NCI-H2081 (cell line): ENCODE data around the gene FKBP2.

Experiments used
- DNase-seq, 2 experiments: peaks; one replicate each; lab custom pipeline; 2025; lab: John Stamatoyannopoulos, UW

The FKBP2 gene

DNA sequence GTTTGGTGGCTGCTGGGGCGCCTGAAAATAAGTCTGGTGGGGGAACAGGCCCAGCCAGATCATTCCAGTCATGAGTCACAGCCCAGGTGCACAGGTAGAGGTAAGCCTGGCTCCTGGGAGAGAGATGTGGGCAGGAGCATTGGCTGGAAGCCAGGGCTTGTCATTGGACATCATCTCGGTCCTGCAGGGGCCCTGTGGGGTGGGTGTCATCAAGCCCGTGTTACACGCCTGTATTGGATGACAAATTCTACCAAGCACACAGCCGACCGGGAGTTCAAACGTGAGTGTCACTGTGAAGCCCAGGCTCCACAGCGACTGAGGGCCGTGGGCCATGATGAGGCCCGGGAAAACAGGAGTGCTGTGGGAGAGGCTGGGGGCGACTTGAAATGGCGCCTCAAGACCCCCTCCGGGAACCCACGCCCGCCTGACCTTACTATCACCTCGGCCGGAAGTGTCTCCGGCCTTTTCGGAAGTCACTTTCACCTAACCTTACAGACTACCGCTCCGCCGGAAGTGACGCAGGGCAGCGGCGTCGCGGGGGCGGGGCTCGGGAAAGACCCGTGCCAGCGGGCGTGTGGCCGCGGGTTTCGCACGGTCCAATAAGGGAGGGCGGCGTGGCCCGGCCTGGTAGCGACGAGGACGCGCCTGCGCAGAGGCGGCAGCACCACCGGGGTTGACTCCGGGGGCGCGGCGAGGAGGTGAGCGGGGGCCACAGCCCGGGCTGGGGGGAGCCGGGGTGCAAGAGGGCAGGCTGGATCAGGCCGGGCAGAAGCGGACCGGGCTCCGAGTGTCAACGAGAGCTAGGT lies at the start of gene FKBP2:
Gene FKBP2, plus strand, starts transcription at position 661 of the 806 bp plus-strand sequence. CDS start 1,293 bp downstream, outside the sequence.
- DNase-seq: peak; percentile 95 to 97

DNA sequence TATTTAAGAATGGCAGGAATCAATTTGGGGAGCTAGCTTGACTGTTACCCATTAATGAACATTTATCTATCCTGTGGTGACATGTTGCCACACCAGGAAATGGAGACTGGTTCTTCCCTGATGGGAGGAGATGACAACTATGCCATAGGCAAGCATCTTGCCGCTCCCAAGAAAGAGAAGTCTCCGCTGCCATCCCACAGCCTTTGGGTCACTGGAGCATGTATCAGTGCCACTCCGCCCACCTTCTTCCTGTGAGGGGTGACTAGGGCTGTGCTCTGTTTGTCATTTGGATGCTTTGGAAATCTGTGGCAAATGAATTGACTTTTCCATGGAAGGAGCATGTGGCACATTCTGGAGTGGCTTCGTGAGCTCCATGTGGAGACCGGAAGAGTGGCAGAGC lies 48.5 kb upstream of the FKBP2 start:
- no peak for DNase-seq

DNA sequence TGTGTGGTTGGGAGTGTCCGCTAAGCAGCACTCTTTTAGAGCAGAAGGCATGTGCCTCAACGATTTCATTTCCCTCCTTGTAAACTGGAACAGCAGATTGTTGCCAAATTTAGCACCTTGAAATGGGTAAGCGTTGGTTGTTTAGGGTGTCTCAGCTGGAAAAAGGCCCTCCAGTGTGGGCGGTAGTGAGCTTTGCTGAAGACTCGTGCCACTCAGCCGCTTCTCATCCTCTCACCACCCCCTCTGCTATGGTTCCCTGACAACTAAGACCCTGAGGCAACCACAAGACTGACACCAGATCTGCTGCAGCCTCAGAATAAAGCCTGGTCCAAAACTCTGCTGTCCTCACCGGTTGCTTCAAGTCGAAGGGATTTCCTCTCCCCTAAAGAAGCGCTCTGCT lies 44.3 kb upstream of the FKBP2 start:
- no peak for DNase-seq

DNA sequence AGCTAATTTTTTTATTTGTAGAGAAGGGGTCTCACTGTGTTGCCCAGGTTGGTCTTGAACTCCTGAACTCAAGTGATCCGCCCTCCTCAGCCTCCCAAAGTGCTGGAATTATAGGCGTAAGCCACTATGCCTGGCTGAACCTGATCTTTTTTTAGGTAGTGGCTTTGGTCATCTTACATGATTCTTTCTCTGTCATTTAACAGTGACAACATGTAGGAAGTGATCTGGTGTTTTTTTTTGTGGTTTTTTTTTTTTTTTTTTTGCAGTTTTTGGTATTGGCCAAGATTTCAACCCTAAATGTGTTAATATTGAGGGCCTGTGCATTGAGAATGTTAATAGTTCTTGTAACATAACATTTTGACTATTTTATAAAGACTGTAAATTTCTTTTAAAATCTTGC lies 42.4 kb upstream of the FKBP2 start:
- DNase-seq: no peak

DNA sequence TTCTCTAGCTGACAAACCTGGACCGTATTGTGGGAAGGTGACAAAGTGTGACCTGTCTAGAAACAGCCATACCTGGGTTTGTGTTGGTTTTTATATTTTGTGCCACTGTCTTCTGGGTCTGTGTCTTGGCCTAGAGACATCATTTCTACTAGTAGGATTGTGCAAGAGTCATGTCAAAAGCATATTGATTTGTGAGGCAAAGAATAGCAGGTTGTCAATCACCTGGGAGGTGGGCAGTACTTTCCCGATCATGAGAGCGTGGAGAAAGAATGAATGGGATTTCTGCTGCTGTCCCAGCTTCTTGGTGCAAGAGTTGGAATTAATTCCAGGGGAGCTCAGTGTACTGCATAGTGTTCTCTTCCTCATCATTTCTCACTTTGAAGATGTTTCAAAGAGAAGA lies 39.4 kb upstream of the FKBP2 start:
- no peak for DNase-seq

DNA sequence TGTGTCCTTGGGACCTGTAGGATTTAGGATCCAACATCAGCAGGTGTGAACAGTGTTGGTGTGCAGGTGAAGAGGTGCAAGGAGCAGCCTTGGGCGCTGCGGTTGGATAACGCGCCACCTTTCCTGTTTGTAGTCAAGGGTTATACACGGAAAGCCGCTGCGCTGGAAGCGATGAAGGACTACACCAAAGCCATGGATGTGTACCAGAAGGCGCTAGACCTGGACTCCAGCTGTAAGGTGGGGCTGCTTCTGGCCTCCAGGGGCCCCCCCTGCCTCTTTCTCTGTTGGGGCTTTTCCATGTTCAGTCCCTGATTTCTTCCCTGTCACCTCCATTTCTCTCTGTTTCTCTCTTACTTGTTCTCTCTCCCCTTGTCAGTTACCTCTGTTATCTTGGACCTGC lies 37.9 kb upstream of the FKBP2 start:
- no peak for DNase-seq

DNA sequence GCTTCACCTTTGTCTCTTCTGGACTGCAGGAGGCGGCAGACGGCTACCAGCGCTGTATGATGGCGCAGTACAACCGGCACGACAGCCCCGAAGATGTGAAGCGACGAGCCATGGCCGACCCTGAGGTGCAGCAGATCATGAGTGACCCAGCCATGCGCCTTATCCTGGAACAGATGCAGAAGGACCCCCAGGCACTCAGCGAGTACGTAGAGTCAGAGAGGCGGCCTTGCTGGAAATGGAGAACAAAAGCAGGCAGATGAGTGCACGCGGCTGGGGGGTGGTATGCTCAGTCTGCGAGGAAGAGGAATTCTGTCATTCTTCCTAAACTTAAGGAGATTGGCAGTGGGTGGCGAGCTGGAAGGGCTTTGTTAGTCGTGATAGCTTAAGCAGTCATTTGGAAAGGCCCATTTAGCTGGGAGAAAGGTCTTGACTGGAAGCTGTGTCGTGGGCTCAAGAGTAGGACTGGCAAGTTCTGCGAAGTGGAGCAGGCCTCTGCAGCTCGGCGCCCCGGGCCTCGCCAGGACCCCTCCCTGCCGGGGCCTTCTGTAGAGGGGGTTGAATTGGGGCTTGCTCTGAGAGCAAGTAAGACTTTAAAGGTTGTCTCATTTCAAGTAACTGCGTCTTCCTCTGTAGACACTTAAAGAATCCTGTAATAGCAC lies 37.3 kb upstream of the FKBP2 start:
- no peak for DNase-seq

DNA sequence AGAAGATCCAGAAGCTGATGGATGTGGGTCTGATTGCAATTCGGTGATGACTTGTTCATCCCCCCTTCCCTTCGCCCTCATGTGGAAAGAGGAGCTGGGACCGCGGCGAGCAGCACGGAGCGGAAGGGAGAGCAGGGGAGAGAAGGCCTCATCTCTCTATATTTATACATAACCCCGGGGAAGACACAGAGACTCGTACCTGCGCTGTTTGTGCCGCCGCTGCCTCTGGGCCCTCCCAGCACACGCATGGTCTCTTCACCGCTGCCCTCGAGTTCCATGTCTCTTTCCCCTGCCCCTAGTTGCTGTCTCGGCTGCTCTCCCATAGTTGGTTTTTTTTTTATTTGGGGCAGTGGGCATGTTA lies 36.8 kb upstream of the FKBP2 start:
- no peak for DNase-seq

DNA sequence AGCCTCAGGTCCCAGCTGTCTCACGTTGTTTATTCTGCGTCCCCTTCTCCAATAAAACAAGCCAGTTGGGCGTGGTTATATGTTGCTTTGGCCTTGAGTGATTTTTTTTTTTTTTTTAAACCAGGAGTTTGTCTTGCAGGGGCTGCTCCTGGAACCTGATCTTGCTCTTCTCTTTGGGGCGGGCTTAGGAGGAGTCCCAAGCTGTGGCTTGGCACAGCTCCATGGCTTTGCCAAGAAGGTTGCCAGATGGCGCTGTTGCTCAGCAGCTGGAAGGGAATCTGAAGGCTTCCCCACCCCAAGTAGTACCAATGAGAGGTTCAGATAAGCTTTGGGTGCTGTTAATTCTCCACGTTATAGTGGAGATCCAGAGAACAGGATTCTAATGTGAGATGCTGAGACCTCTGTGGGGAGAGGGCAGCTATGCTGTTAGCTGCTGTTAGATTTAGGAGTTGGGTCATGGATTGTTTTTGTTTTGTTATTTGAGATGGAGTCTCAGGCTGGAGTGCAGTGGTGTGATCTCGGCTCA lies 36.4 kb upstream of the FKBP2 start:
- DNase-seq: peak; percentile 72 to 77

DNA sequence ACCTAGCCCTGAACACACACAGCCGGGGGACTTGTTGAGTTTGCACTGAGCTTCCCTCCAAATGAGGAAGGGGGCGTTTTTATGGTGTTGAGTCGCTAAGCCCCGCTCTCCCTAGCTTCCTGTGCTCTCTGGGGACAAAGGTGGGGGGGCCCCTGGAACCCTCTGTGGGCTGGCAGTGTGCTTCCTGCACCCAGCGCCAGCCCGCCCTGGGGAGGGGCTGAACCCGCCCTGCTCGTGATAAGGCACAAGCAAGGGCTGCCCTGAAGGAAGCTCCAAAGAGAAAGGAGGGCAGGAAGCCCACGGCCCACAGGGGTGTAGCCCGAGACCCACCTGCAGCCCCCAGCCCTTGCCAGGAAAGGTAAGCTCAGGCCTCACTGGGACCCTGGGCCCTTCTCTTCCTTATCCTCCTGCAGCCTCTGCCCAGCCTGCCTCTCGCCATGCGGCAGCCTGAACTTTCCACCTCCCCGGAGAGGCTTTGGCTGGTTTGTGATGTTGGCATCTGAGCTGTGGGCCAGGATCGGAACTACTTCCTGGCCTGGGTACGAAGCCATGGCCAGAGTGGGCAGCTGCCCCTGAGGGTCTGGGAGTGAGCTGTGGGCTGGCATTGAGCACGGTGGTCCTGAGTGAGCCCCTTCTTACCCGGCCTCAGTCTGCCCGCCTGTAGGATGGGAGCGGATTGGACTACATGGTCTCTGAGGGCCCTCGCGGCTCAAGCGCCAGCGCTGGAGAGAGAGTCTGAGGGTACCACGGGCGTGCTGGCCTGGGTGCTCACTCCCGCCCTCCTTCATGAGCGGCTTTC lies 34.2 kb upstream of the FKBP2 start, which contains the start of gene FERMT3:
Gene FERMT3, plus strand, starts transcription at position 265 of the 799 bp plus-strand sequence. CDS start 644 bp downstream, outside the sequence.
- DNase-seq: no peak

DNA sequence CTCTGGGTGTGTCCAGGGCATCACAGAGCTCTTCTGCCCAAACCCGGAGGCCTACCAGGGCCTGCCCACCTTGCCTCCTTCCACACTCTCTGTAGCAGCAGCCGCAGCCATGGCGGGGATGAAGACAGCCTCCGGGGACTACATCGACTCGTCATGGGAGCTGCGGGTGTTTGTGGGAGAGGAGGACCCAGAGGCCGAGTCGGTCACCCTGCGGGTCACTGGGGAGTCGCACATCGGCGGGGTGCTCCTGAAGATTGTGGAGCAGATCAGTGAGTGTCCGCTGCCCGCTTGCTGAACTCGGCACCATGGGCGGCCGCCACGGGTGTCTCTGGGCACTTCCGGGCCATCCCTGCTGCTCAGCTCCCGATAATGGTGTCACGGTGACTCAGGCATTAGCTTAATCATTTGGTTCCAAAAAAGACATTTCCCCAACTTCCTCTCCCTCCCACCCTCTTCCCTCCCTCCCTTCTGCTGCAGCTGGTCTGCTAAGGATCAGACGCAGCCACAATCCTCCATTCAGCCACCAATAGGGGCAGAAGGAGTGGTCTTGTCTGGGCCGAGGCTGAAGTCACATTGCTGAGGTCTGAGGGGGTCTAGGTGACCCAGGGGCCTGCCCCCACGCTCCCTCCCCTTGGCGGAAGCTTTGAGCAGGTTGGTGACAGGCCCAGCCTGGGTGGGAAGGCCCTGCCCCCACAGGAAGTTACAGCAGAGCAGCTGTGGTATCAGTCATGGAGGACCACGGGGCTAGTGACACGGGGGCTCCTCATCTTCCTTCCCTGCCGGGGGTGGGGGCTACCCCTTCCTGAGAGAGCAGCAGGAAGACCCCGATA lies 33.4 kb upstream of the FKBP2 start:
- no peak for DNase-seq

DNA sequence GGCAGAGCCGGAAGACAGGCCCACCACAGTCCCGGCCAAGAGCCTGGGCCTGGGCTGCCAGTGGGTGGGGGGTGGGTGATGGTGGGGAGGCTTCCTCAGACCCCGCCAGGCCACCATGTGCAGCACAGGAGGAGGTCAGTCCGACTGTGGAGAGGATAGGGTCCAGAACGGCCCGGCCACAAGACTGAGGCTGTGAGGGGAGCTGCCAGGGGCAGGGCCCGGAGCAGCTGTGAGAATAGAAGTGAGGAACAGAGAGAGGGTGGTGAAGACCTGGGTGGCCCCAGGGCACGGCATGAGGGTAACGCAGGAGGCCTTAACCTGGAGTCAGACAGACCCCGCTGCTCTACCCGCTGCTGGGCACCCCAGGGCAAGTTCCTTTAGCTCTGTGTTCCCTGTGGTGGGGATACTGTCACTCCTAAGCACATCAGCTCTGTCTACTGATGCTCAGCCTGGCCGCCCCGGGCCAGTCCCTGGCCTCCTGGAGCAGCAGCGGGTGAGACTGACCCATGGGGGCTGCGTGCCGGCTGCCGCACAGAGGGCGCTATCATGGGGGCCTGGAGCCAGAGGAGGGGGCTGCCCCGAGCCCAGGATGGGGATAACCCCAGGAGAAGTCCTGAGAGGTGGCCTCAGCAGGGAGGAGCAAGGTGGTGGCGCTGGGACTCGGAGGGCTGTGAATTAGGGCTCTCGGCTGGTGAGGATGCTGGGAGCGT lies 32.7 kb upstream of the FKBP2 start:
- no peak for DNase-seq

DNA sequence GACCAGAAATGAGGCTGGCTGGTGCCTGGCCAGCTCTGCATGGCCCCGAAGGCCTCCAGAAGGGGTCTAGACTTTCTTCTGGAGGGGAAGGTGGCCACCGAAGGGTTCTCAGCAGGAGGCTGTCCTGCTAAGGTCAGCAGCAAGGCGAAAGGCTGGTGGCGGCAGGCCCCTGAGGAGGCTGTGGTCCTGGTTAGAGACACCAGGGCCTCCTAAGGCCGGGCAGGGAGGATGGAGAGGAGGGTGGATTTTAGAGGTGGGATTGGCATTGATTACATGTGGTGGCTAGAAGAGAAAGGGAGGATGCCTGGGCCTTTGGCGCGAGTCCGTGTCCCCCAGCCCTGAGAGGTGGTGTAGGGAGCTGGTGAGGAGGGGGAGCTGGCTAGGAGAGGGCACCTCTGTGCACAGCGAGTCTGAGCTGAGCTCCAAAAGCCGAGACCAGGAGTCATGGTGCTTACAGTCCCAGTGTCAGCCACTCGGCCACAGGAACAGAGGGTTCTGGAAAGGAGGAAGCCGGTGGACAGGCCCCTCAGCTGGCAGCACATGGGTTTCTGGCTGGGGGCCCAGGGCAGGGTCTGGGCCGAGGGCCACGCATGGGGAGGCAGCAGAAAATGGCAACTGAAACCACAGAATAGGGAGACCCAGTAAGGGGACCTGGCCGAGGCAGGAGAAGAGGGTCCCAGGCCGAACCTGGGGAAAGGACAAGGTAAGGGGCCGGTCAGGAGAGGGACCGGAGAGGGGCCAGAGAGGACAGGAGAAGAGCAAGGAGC lies 31.9 kb upstream of the FKBP2 start:
- DNase-seq: no peak

DNA sequence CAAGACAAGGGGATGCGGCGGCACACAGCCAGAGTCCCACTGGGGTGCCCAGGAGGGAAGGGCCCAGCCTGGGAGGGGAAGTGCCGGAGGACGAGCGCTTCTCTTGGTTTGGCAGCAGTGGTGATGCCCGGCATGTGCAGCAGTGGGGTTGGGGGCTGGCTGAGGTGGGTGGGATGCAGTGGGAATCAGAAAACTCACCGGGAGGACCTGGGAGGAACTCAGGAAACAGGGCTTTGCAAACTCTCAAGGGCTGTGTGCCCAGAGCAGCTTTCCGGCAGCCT lies 31.4 kb upstream of the FKBP2 start:
- DNase-seq: no peak

DNA sequence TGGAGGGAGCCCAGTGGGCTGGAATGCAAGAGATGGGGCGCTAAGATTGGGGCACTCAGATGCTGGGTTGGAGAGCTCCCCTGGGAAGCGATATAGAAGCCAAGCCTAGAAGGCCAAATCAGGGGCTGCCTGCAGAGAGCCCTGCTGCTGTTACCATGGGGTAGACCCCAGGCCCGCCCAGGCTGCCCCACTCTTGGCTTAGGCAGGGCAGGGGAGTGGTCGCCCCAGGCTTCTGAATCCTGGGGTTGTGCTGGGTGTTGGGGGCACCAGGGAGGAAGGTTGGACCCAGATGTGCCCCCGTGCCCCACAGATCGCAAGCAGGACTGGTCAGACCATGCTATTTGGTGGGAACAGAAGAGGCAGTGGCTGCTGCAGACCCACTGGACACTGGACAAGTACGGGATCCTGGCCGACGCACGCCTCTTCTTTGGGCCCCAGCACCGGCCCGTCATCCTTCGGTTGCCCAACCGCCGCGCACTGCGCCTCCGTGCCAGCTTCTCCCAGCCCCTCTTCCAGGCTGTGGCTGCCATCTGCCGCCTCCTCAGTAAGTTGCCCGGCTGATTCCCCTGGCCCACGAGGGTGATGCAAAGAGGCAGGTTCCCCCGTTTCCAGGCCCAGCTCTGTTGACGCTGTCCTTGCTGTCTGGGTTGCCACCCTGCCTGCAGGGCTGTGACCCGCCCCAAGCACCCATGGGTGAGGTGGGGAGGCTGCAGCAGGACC lies 30.4 kb upstream of the FKBP2 start:
- no peak for DNase-seq

DNA sequence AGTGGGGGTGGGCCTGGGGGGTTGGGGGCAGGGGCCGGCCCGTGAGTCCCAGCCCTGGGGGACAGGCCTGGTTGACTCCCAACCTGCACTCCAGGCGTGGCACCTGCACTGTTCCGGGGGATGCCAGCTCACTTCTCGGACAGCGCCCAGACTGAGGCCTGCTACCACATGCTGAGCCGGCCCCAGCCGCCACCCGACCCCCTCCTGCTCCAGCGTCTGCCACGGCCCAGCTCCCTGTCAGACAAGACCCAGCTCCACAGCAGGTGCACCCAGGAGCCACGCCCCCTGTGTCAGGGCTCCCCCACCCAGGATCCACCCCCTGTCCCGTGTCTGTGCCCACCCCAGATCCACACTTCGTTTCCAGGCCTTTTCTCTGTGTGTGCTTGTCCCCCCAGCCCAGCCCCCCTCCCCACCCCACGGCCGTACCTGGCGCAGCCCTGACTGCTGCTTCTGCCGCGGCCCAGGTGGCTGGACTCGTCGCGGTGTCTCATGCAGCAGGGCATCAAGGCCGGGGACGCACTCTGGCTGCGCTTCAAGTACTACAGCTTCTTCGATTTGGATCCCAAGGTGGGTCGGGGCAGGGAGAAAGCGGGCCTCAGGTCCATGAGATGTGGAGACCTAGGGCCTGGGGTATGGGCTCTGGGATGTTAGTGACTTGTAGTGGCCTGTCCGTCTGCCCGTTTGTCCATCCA lies 29.6 kb upstream of the FKBP2 start:
- no peak for DNase-seq

DNA sequence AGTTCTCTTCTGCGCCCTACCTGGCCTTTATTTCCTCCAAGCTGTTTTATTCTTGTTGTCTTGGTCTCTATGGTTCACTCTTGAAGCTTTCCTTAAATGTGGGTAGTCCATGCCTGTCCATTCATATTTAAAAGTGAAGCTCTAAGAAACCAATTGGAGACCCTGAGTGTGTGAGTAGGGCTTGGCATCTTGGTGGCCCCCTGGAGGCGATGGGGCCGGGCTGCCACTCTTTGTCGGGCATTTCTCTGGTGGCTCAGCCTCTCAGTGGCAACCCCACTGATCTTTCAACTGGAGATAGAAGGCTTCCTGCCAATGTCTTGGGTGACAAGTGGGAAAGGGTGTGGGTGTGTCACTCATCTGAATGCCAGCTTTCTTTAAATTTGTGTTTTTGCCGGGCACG lies 24.0 kb upstream of the FKBP2 start:
- DNase-seq: no peak

DNA sequence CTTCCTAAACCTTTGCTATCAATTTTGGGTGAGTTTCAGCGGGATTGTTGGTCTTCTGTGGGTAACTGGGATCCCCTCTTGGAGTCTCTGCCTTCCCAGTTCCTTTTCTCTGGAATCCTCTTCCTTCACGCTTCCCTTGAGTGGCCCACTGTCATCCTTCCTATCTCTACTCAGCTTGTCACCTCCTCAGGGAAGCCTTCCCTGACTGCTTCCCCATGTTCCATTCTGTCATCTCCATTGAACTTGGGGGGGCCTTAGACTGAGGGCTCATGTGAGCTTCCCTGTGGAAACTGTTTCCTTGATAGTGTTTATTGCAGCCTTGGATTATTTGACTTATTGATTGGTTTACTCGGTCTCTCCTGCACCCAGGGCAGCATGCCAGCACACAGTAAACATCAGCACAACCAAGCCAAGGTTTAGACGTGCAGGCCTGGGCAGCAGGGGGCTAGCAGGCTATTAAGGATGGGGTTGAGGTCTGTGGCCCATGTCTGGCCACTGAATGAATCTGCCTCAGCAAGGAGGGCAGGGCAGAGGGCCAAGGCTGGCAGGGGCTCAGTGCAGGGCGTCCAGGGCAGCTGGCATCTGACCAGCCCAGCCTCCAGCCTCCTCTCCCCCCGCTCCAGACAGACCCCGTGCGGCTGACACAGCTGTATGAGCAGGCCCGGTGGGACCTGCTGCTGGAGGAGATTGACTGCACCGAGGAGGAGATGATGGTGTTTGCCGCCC lies 22.1 kb upstream of the FKBP2 start:
- no peak for DNase-seq

DNA sequence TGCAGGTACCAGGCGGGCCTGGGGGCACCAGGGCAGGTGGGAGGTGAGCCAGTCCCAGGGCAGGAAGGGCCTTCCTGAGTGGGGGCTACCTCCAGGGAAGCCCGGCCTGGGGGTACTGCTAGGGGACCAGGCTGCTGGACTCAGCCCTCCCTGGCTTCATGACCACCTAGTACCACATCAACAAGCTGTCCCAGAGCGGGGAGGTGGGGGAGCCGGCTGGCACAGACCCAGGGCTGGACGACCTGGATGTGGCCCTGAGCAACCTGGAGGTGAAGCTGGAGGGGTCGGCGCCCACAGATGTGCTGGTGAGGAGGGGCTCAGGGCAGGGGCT lies 21.6 kb upstream of the FKBP2 start:
- DNase-seq: no peak
